Common myeloid progenitor, CD34-positive (primary cell): ENCODE results near the gene CEMP1.

Experiments used
- CTCF ChIA-PET: fragments of 350-600 bp; sonication (Branson Sonifier 250); formaldehyde crosslinking; loops from one replicate; lab custom pipeline; 2021; ENCODE audit warnings: antibody characterized with exemption; lab: Charles Lee
- POLR2A ChIA-PET: fragments of 350-600 bp; sonication (Branson Sonifier 250); formaldehyde crosslinking; loops from one replicate; lab custom pipeline; 2021; ENCODE audit warnings: antibody characterized with exemption; lab: Charles Lee
- DNase-seq, 3 donors: peaks; one replicate each; pipeline versions ENCODE4 v3.0.0 to v3.0.0-alpha.2; 2013
- H3K27ac ChIP-seq, 2 experiments: 1 replicate in 1 of 2; 2 replicates in 1 of 2; pipeline ENCODE4 v1.7.0; 2013; ENCODE audit warnings: inconsistent platforms in 2 of 2, low read length in 2 of 2, mild to moderate bottlenecking in 2 of 2, low read depth in 1 of 2, moderate library complexity in 1 of 2; ENCODE audit not compliant: severe bottlenecking in 2 of 2, insufficient read depth in 1 of 2, poor library complexity in 1 of 2
- H3K27me3 ChIP-seq, 5 experiments: replicated peaks in 2 of 5; 1 replicate in 3 of 5; 2 replicates in 2 of 5; pipeline versions ENCODE4 v1.6.1 to v1.7.0; 2013; ENCODE audit warnings: low read length in 4 of 5, mild to moderate bottlenecking in 2 of 5, moderate library complexity in 2 of 5, inconsistent platforms in 1 of 5; ENCODE audit not compliant: insufficient read depth in 5 of 5, control insufficient read depth in 4 of 5
- H3K36me3 ChIP-seq, 4 experiments: 1 replicate in 2 of 4; 2 replicates in 2 of 4; pipeline versions ENCODE4 v1.6.1 to v1.7.0; 2013; ENCODE audit warnings: low read length in 3 of 4, control low read depth in 1 of 4, mild to moderate bottlenecking in 1 of 4; ENCODE audit not compliant: control insufficient read depth in 4 of 4, insufficient read depth in 4 of 4
- H3K4me1 ChIP-seq, 4 experiments: 1 replicate in 3 of 4; 2 replicates in 1 of 4; pipeline versions ENCODE4 v1.6.1 to v1.7.1; 2013; ENCODE audit warnings: low read length in 3 of 4, mild to moderate bottlenecking in 3 of 4, control low read depth in 1 of 4, inconsistent platforms in 1 of 4, moderate library complexity in 1 of 4; ENCODE audit not compliant: control insufficient read depth in 4 of 4, insufficient read depth in 4 of 4; ENCODE audit errors: control extremely low read depth in 1 of 4
- H3K4me3 ChIP-seq, 7 experiments: 1 replicate in 4 of 7; 2 replicates in 3 of 7; pipeline versions ENCODE4 v1.5.1 to v1.7.0; 2013; ENCODE audit warnings: mild to moderate bottlenecking in 7 of 7, low read length in 6 of 7, moderate library complexity in 6 of 7, inconsistent platforms in 2 of 7, low read depth in 2 of 7, control low read depth in 1 of 7; ENCODE audit not compliant: insufficient read depth in 4 of 7, control insufficient read depth in 1 of 7; ENCODE audit errors: extremely low read depth in 1 of 7
- H3K9me3 ChIP-seq, 5 experiments: 1 replicate in 4 of 5; 2 replicates in 1 of 5; pipeline versions ENCODE4 v1.6.1 to v1.7.1; 2013; ENCODE audit warnings: low read length in 4 of 5, mild to moderate bottlenecking in 2 of 5, inconsistent platforms in 1 of 5, low read depth in 1 of 5, moderate library complexity in 1 of 5; ENCODE audit not compliant: control insufficient read depth in 4 of 5, insufficient read depth in 2 of 5; ENCODE audit errors: control extremely low read depth in 1 of 5
- WGBS: methylation state at CpG from one replicate; pipeline ENCODE4 v1.1.5; 2013; ENCODE audit not compliant: insufficient coverage; 5-methylcytosine and 5-hydroxymethylcytosine counted together

CEMP1 gene

DNA sequence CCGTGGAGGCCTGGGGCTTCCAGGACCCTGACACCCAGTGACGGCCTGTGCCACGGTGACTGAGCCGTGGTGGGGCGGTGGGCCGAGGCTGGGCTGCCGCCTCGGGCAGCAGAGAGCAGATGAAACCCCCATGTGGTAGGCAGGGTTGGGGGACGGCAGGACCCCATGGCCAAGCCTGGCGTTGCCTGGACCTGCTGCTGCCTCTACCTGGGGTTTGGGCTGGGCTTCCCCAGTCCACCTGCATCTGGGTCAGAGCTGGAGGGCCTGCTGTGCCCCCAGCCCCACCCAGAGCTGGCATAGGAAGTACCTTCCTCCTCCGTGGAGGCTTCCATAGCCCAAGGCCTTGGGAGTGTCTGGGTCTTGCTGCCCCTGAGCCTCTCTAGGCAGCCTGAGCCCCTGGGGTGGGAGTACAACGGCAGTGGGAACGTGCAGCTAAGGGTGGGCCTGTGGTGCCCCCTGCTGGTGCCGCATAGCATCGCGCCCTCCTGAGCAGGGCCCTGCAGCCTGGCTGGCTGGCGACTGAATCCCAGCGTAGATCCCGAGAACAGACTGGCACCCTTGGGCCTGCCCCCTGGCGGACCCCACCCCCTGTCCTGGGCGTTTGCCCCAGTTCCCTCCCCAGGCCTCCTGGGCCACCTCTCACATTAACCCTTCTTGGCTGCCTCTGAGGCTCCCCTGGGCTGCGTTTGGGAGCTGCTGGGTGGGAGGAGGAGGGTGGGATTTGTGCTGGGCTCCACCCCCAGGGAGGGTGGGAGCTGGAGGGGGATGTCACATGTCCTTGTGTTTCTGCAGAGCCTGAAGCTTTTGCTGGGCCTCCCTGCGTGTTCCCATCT is 30.1 kb downstream of the CEMP1 start:
- peak; percentile 82 to 91 (median 89) for DNase-seq
- H3K9me3 ChIP-seq, result no peaks in the 10 kb centered on the region
- no peak overlapping the region for H3K27ac ChIP-seq
- H3K4me1 ChIP-seq, result peaks cover 0 to 25% (median 18%) of the 10 kb centered on the region in 4 experiments
- H3K4me3 ChIP-seq, result peak overlapping the region in 4 of 7 experiments; percentile 10 to 68 (median 54)
- H3K27me3 ChIP-seq, result no peaks in the 10 kb centered on the region
- H3K36me3 ChIP-seq, result peaks cover 0 to 52% (median 30%) of the 10 kb centered on the region in 4 experiments
- POLR2A ChIA-PET, result interaction anchor here (0.6 to 1.4 kb wide), 5 partner anchors 14 to 1853 kb away, joined by 3 to 4 read pairs (median 3); partner anchors contain the start of gene TRAF7
- CTCF ChIA-PET, result interaction anchor here (0.6 to 4.2 kb wide), 25 partner anchors 9 to 493 kb away, joined by 3 to 42 read pairs (median 5); partner anchors contain the start of genes ABCA3, AMDHD2, ATP6V0C and CCNF
- WGBS, result 36% methylated on average over 16 of the region's 23 CpGs

- H3K27ac ChIP-seq, result no peak overlapping the region
- no peak for DNase-seq
- 90% methylated on average over 12 of the region's 20 CpGs for WGBS
- no peak overlapping the region for H3K4me3 ChIP-seq
- ChIA-PET CTCF (interaction anchor here (0.6 to 4.2 kb wide), 18 partner anchors 9 to 493 kb away, joined by 3 to 42 read pairs (median 6); partner anchors contain the start of genes AMDHD2, ATP6V0C, CCNF and TBC1D24), POLR2A (interaction anchor here (1.4 kb wide), 1 partner anchor 345 kb away, joined by 3 read pairs; the partner anchor contains the start of gene TRAF7)
- H3K36me3 ChIP-seq, result peaks cover 0 to 56% (median 33%) of the 10 kb centered on the region in 4 experiments
- peaks cover 0 to 22% (median 18%) of the 10 kb centered on the region in 4 experiments for H3K4me1 ChIP-seq
- H3K9me3 ChIP-seq, result no peaks in the 10 kb centered on the region
- no peaks in the 10 kb centered on the region for H3K27me3 ChIP-seq
Measured at GRCh38 chr16:2500430-2500917, 30.7 kb downstream of the CEMP1 start.

DNA sequence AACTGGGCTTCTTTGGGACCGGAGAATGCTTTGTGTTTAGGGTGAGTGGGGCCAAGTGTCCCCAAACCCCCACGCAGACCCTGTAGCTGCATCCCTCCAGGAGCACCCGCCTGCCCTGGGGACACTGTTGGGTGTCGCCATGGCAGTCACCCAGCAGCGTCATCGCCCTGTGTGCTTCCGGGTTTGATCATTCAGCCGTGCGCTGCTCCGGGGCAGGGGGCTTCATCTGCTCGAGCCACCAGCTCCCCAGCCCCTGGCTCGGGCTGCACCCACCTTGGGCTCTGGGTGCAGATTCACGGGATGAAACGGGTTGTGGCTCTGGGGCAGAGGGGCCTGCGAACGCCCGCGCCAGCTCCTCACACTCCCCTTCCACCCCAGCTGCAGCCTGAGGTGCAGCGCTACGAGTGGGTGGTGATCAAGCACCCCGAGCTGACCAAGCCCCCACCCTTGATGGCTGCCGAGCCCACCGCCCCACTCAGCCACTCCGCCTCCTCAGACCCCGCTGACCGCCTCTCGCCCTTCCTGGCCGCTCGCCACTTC is 31.2 kb downstream of the CEMP1 start:
- 93% methylated on average over 29 of the region's 29 CpGs for WGBS
- H3K36me3 ChIP-seq, result peaks cover 0 to 56% (median 33%) of the 10 kb centered on the region in 4 experiments
- H3K4me3 ChIP-seq, result no peak overlapping the region
- POLR2A ChIA-PET, result no interaction called here
- H3K4me1 ChIP-seq, result peaks cover 0 to 22% (median 18%) of the 10 kb centered on the region in 4 experiments
- DNase-seq, result no peak
- CTCF ChIA-PET, result interaction anchor here (0.8 to 4.2 kb wide), 10 partner anchors 10 to 492 kb away, joined by 3 to 42 read pairs (median 5); partner anchors contain the start of genes CCNF, TBC1D24 and TEDC2
- H3K27me3 ChIP-seq, result no peaks in the 10 kb centered on the region
- H3K9me3 ChIP-seq, result no peaks in the 10 kb centered on the region
- H3K27ac ChIP-seq, result no peak overlapping the region

DNA sequence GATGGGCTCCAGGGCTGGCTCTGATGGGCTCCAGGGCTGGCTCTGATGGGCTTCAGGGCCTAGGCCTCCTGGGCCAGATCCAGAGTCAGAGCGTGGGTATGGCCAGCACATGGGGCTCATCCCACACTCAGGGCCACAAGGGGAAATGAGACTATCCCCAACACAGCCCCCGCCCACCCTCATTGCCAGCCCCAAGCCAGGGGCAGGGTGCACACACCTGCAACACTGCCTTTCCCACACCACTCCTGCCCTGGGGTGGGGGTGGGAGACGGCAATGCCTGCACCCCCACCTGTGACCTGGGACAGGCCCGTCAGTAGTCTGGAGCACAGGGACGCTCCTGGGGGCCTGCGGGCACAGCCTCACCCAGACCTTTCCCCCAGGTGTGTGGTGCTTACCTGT is 31.8 kb downstream of the CEMP1 start:
- Histone ChIP-seq H3K4me1 (peaks cover 0 to 22% (median 18%) of the 10 kb centered on the region in 4 experiments), H3K4me3 (no peak overlapping the region), H3K27ac (no peak overlapping the region), H3K36me3 (peaks cover 0 to 56% (median 33%) of the 10 kb centered on the region in 4 experiments), H3K27me3 (no peaks in the 10 kb centered on the region), H3K9me3 (no peaks in the 10 kb centered on the region)
- ChIA-PET POLR2A (no interaction called here), CTCF (interaction anchor here (0.8 to 4.2 kb wide), 5 partner anchors 10 to 70 kb away, joined by 3 to 42 read pairs (median 4); partner anchors contain the start of gene CCNF)
- WGBS, result 100% methylated on average over 3 of the region's 6 CpGs
- no peak for DNase-seq

GRCh38 chr16:2498531-2499253 is 32.5 kb downstream of the CEMP1 start:
- CTCF ChIA-PET, result interaction anchor here (0.7 to 1.5 kb wide), 3 partner anchors 10 to 30 kb away, joined by 3 to 7 read pairs (median 4); no protein-coding TSS in a partner anchor
- no peak overlapping the region for H3K4me3 ChIP-seq

DNA sequence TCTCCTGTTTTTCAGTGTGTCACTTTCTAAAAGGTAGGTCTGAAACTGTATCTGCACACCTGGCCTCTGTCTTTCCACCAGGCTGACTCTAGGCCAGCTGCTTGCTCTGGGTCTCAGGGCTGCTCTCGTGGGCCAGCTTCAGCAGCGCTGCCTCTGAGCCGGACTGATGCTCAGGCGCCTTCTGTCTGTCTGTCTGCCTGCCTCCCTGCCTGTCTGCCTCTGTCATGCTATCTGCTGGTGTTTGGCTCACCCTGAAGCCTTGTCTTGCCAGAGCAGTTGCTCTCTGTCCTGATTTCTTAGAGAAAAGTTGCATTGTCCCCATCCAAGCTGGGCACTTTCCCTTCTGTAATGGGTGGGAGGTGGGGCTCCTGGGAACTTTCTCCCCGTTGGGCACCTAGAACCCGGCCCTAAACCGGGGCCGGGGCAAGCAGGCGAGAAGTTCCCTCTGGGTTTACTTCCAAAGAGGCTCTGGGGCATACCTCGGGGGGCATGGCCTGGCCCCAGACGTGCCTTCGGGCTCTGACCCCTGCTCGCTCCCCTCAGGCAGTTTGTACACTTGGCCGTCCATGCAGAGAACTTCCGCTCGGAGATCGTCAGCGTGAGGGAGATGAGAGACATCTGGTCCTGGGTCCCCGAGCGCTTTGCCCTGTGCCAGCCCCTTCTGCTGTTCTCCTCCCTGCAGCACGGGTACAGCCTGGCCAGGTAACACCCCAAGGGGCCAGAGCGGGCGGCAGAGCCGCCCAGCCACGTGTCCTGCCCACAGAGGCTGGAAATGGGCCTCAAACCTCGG is 33.3 kb downstream of the CEMP1 start:
- H3K36me3 ChIP-seq, result peaks cover 0 to 61% (median 33%) of the 10 kb centered on the region in 4 experiments
- DNase-seq, result no peak
- POLR2A ChIA-PET, result no interaction called here
- 91% methylated on average over 26 of the region's 26 CpGs for WGBS
- no peaks in the 10 kb centered on the region for H3K27me3 ChIP-seq
- H3K27ac ChIP-seq, result peak overlapping the region in 1 of 2 experiments; percentile 25
- no peaks in the 10 kb centered on the region for H3K9me3 ChIP-seq
- H3K4me1 ChIP-seq, result peaks cover 0 to 20% (median 16%) of the 10 kb centered on the region in 4 experiments
- no peak overlapping the region for H3K4me3 ChIP-seq
- CTCF ChIA-PET, result interaction anchor here (0.7 to 1.3 kb wide), 3 partner anchors 10 to 29 kb away, joined by 4 to 7 read pairs (median 4); no protein-coding TSS in a partner anchor

More at GRCh38 chr16:2498531-2499253, 32.5 kb downstream of the CEMP1 start:
- no peaks in the 10 kb centered on the region for H3K9me3 ChIP-seq
- POLR2A ChIA-PET, result no interaction called here
- peaks cover 0 to 22% (median 18%) of the 10 kb centered on the region in 4 experiments for H3K4me1 ChIP-seq
- peaks cover 0 to 57% (median 33%) of the 10 kb centered on the region in 4 experiments for H3K36me3 ChIP-seq
- WGBS, result 86% methylated on average over 6 of the region's 15 CpGs
- H3K27ac ChIP-seq, result no peak overlapping the region
- no peak for DNase-seq
- H3K27me3 ChIP-seq, result no peaks in the 10 kb centered on the region
